ENCODE data around the gene MRPL3.

- TF ChIP-seq POLR2AphosphoS5 (IDR thresholded peaks at IDR 0.05; ENCODE audit: low read depth): no peak
- no peak for TF ChIP-seq CTCF (IDR thresholded peaks at IDR 0.05; ENCODE audit: insufficient read depth, low read length)
- no peak for TF ChIP-seq REST (IDR thresholded peaks at IDR 0.05; ENCODE audit: insufficient replicate concordance, low read depth)
- TF ChIP-seq GABPA (IDR thresholded peaks at IDR 0.05; ENCODE audit: low read depth): no peak
Observed at GRCh38 chr3:131447349-131447748, 55.4 kb downstream of the MRPL3 start.
